ENCODE measurements around the gene MUC13.
"Not testable (repeated sequence)": the region's sequence is repeated elsewhere in the genome, so short reads cannot be mapped to it uniquely, and the experiment has no call there.

Gene MUC13, protein sequence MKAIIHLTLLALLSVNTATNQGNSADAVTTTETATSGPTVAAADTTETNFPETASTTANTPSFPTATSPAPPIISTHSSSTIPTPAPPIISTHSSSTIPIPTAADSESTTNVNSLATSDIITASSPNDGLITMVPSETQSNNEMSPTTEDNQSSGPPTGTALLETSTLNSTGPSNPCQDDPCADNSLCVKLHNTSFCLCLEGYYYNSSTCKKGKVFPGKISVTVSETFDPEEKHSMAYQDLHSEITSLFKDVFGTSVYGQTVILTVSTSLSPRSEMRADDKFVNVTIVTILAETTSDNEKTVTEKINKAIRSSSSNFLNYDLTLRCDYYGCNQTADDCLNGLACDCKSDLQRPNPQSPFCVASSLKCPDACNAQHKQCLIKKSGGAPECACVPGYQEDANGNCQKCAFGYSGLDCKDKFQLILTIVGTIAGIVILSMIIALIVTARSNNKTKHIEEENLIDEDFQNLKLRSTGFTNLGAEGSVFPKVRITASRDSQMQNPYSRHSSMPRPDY

DNA sequence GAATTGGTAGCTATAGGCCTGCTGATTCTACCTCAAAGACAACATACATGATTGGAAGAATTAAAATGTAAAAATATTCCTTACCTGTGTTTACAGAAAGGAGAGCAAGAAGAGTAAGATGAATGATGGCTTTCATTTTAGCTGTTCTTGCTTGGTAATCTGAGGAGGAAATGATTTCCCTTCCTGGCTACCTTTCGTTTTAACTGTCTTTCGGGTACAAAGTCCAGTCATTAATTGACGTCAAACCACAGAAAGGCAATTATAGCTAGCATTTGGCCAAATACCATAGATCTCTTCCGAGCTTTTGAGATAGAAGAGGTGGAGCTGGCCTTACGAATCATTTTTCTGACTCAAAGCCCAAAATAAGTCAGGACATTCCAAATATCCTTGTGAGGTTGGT, at the start of gene MUC13:
Gene MUC13 (minus strand): TSS at position 175 of the 400 bp plus-strand sequence. CDS start 39 bp downstream, at position 136.
- no peak for DNase-seq (ENCODE audit: low read depth in 2 of 2)

DNA sequence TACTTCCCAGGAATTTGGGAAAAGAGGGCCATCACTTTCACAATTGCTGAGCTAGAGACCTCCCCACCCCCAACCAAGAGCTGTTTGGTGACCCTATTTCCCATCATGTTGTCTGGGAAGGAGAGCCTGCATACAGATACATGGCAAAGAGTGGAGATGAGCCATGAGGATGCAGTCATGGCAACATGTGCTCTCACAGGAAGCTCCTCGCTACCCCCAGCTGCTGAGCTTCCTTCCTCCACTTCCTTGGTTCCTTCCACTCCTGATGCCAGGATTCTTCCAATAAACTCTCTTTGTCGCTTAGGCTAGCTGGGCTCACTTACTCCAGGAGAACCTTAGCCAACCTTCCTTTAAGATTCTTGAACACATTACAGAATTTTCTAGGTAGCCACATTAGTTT, 48.3 kb upstream of the MUC13 start:
- no peak for DNase-seq (ENCODE audit: low read depth in 2 of 2)

DNA sequence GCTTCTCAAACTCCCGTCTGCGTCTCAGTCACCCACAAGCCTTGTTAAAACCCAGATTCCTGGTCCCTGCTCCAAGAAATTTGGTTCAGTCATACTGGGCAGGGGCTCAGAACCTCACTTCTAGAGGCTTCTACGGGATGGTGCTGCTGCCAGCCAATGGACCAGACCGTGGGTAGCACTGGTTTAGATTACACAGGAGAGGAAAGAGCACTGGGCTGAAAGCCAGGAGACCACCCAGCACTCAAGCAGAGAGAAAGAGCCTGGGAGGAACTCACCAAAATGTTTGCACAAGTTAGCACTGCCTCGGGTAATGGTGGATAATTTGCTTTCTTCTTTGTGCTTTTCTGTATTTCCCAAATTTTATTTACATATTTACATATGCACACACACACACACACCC, 46.9 kb upstream of the MUC13 start:
- no peak for DNase-seq (ENCODE audit: low read depth in 2 of 2)

DNA sequence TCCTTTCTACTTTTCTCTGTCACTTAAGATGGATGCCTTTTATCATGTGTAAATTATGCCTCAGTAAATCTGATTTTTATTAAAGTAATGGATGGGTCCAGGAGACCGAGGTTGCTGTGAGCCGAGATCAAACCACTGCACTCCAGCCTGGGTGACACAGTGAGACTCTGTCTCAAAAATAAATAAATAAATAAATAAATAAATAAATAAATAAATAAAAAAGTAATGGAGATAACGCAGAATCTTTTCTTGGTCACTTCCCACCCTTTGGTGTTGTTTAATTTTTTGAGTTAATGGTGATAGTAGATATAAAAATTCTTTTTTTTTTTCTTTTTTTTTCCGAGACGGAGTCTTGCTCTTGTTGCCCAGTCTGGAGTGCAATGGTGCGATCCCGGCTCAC, 44.1 kb upstream of the MUC13 start:
- no peak for DNase-seq (ENCODE audit: low read depth in 2 of 2)

DNA sequence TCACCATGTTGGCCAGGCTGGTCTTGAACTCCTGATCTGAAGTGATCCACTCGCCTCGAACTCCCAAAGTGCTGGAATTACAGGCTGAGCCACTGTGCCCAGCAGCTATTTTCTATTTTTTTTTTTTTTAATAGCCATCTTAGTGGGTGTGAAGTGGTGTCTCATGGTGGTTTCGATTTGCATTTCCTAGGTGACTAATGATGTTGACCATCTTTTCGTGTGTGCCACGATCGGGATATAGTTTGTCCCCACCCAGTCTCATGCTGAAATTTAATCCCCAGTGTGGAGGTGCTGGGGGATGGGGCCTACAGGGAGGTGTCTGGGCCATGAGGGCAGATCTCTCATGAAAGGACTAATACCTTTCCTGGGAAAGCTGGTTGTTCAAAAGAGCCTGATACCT, 41.8 kb upstream of the MUC13 start:
- no peak for DNase-seq (ENCODE audit: low read depth in 2 of 2)

DNA sequence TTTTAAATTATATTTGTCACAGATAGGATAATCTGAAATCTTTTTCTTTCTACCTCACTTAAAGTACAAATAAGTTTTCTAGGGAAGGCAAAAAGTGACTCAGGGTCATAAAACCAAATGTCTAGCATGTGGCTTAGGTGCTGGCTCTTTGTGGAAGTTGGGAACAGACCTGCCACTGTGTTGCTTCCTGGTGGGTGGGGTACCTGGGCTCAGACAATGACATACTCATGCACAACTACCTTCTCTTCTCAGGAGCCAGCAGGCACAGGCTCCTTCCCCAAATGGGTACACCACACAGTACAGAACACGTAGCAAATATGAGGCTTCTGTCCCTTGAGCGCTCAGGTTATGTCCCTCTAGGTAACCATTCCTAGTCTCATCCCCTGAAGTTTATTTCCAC, 40.1 kb upstream of the MUC13 start:
- DNase-seq (ENCODE audit: low read depth in 2 of 2), result no peak

DNA sequence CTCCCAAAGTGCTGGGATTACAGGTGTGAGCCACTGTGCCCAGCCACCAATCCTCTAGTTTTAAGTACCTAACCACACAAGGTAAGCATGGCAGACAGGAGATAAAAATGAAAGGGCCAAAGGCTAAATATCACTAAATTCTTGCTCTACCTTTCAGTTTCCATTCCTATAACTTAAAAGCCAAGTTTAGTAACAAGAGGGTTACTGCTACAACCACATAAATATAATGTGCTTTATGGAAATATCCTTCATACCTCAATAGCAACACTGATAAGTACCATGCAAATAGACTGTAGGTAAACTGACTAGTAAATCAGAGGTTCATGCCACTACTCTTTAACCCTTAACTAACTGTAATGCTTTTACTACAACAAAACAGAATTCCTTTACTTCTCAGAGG, 38.7 kb upstream of the MUC13 start:
- DNase-seq (ENCODE audit: low read depth in 2 of 2), result no peak

DNA sequence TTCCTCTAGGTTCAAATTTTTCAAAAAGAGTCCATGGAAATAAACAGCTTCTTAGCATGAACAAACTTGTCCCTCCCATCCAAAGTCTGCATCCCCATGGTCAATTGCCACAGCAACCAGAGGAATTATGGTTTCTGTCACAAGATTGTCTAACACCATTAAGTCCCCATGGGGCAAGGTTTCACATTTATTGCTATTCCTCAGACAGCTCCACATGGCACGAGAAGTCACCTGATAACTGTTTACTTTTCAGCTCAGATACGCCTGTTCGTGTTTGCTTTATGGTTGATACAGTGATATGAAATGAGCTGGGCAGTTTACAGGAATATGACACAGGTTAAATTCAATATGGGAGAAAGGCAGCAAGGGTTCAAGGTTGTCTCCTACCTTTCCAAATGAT, 37.9 kb upstream of the MUC13 start:
- DNase-seq (ENCODE audit: low read depth in 2 of 2), result no peak

DNA sequence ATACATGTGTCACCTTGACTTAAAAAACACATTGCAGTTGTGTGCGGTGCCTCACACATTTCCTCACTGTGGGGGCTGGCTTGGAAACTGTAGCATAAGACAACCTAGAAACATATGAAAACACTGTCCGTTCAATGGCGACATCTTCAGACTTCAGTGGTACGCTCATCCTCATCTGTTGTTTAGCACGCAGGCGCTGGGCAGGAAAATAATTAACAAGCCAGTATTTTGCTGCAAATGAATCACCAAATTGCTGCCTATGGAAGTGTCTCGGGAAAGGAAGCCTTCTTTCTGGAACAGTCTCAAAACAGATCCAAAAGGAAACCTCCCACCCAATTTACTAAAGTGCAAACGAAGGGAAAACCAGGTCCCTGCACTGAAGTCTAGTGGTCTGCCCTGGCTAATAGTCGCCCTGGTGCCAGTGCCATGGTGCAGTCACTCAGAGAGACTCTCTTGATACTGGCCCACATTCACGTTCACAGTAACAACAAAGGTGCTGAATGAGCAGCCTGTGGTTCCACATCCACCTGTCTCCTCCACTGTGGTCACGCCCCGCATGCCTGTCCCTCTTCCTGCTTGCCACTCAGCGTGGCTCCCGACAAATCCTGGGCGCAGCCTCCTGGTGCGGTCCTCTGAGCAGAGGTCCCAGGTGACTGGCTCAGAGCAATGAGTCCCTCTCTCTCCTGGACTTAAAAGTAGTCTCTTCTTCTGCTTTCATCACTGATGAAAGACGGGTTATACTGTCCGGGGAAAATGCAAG, 35.6 kb upstream of the MUC13 start:
- no peak for DNase-seq (ENCODE audit: low read depth in 2 of 2)

DNA sequence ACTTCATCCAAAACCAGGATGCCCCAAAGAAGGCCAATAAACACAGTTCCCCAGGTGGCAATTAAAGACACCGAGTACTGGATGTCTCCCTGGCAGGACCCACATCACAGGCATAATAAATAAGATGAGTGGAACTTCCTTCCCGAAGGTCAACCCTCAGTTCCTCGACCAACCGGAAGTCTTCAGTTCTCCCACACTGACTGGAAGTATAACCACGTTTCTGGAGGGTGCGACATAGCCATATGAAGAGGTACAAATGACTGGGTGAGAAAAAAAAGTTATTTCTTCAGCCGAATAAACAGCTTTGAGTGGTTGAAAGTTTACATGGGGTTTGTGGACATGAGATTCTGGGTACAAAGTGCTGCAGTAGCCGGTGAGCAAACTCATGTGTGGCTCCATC, 34.6 kb upstream of the MUC13 start:
- DNase-seq (ENCODE audit: low read depth in 2 of 2), result no peak

DNA sequence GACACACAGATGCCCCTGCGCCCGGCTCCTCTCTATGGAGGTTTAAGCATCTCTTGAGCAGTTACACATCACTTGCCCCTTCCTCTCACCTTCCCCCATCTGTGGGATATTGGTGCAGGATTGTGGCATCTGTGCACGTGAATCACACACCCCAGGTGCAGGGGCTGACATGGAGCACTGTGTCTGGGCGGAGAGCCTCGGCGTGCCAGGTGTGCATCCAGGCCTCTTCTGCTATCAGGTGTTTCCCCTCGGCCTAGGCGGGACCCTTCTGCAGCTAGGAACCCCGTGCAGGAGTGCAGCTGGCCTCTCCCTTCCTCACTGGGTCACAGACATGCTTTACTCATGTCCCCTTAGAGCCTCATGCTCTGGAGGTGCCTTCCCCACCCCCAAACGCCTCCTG, 33.4 kb upstream of the MUC13 start:
- DNase-seq (ENCODE audit: low read depth in 2 of 2), result no peak

DNA sequence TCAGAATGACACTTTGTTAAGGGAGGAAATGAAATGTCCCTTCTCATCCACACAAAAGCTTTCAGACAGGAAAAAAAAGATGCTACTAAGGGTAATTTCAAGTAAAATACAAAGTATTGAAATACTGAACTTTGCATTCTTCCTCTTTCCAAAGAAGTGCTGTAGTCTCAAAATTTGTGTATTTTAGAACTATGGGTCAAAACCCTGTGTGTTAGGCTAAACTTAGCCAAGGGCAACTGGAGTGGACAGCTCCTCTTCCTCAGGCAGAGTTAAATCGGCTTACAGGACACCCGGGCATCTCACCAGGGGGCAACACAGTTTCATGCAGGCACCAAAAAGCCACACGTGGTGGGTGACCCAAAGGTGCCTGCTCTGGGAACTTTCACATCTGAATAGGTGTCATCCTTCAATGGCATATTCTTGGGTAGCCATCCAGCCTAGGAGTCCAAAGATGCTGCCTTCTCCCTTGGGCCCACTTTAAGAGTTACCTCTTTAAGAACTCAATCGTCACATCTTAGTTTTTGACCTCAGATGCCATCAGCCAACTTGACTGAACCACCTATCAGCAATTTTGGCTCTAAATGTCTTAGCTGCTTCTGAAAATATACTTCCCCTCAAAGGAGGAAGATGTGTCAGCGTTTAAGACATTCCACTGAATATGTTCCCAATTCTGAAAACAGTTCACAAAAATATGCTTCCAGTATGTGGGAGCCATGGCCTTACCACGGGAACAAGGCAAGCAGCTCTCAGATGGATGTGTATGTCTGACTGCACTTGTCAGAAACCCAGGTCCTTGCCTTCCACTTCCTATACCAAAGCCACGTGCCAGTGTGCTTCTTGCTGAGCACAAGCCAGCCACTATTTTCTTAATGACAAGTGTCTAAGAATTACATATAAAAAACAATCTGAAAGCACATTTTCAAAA, 32.2 kb upstream of the MUC13 start:
- DNase-seq (ENCODE audit: low read depth in 2 of 2), result no peak

DNA sequence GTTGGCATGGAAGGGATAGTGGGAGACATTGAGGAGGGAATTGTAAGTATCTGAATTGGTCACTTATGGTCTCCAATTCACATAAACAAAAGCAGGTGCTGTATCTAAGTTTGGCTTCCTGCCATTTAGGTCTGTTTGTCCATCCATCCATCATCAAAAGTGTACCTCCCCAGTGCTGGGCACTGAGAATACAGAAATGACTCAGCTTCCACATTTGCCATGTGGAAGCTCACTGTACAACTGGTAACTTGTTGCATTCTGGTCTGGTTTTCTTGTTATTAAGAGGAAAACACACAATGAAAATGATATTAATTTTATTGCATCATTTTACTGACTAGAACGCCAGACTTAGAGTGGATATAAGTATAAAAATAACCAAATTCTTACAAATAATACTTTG, 30.9 kb upstream of the MUC13 start:
- no peak for DNase-seq (ENCODE audit: low read depth in 2 of 2)

DNA sequence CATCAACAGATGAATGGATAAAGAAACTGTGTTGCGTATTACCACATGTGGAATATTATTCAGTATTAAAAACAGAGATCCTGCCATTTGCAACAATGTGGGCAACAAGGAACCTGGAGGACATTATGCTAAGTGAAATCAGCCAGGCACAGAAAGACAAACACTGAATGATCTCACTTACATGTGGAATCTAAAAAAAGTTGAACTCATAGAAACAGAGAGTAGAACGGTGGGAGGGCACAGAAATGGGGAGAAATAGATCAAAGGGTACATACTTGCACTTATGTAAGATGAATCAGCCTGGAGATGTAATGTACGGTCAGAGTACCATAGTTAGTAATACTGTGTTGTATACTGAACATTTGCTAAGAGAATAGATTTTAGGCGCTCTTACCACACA, 29.8 kb upstream of the MUC13 start:
- DNase-seq (ENCODE audit: low read depth in 2 of 2), result no peak

DNA sequence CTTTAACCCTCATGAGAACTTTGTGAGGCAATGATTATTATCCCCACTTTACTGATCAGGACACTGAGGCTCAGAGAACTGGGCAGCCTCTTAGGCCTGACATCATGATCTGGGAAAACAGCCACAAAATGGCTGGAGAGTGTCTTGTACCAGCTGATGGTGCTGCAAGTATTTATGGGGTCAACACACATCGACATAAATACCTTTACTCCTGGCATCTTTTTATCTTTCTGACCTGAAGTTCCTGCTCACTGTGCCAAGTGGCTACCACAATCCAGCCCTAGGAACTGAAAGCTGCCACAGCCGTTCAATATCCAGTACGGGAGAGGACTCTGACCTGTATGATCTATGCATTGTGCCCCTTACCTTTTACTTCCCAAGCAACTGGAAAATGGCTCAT, 29.2 kb upstream of the MUC13 start:
- no peak for DNase-seq (ENCODE audit: low read depth in 2 of 2)

DNA sequence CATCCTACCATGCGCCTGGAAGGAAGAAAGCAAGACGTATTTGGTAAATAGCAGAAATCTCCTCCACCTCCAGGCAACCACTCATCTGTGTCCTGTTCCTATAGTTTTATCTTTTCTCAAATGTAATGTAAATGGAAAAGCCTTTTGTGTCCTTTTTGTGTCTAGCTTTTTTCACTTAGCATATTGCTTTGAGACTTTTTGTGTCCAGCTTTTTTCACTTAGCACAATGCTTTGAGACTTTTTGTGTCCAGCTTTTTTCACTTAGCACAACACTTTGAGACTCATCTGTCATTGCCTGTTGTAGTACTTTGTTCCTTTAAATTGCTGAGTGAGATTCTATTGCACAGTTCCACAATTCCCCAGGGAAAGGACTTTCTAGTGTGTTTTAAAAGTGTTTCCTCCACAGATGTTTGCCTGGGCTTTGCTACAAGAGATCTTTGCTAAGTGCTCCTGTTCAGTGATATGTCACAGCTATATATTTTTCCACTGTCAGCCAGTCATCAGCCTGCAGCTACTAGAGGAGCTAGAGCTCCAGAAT, 27.9 kb upstream of the MUC13 start:
- no peak for DNase-seq (ENCODE audit: low read depth in 2 of 2)

DNA sequence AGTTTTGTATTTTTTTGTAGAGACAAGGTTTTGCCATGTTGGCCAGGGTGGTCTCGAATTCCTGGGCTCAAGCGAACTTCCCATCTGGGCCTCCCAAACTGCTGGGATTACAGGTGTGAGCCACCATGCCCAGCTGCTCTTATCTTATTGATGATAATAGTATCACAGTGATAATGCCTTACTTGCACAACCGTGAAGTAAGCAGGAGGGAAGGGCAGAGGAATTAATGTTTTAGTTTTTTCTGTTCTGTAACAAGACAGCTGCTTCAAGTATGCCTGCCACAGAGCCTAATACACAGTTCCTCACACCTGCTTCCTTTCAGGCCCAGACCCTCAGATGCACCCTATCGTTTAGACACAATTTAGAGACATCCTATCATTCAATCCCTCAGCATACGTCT, 26.1 kb upstream of the MUC13 start:
- DNase-seq (ENCODE audit: low read depth in 2 of 2), result no peak

DNA sequence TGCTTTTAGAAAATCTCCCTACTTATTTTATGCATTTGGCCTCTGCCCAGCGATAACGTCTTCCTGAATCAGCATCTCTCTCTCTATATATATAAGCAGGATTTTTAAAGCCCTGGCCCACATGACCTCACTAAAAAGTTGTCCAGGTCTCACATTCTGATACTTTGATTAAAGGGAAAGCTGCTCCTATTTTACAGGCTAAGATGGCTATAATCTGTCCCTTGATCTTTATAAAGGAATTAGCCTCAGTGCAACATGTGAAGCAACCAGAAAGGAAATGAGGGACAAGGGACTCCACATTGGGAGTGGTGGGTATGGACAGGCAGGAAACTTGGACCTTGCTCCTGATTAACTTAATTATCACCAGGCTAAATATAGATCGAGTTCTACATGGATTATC, 25.6 kb upstream of the MUC13 start:
- DNase-seq (ENCODE audit: low read depth in 2 of 2), result no peak

DNA sequence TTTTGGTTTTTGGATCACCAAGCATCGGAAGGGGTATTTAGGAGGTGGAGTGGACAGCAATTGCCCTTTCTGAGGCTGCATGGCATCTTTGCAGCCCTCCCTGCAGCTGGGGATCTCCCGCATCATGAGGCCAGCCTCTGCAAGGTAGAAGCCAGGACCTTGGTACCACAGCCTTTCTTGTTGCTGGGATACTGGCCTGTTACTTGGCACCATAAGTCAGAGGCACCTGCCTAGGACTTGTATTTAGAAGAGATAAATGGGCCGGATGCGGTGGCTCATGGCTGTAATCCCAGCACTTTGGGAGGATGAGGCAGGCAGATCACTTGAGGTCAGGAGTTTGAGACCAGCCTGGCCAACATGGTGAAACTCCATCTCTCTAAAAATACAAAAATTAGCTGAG, 23.4 kb upstream of the MUC13 start:
- not testable (repeated sequence) for DNase-seq (ENCODE audit: low read depth in 2 of 2)

DNA sequence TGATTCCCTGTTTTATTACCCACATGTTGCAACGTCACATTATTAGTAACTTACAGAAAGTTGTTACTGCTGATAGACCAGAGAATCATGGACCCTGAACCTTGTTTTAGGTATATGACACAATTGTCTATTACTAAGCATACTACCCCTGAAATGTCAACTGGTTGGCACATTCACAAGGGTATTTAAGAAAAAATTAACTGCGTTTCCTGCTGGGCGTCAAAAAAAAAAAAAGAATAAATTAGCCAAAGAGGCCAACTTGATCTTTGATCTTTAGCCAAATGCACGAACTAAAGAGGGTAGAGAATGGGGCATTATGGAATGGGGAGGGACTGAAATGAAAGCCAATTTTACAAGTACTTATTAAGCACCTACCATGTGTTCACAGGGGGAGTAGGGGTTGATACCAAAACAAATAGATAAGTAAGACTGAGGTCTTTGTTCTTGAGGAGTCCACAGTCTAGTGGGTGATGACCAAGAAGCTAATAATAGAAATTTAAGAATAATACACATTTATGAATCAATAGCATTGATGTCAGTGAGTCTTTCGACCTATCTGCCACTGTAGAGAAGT, 17.8 kb upstream of the MUC13 start:
- no peak for DNase-seq (ENCODE audit: low read depth in 2 of 2)

DNA sequence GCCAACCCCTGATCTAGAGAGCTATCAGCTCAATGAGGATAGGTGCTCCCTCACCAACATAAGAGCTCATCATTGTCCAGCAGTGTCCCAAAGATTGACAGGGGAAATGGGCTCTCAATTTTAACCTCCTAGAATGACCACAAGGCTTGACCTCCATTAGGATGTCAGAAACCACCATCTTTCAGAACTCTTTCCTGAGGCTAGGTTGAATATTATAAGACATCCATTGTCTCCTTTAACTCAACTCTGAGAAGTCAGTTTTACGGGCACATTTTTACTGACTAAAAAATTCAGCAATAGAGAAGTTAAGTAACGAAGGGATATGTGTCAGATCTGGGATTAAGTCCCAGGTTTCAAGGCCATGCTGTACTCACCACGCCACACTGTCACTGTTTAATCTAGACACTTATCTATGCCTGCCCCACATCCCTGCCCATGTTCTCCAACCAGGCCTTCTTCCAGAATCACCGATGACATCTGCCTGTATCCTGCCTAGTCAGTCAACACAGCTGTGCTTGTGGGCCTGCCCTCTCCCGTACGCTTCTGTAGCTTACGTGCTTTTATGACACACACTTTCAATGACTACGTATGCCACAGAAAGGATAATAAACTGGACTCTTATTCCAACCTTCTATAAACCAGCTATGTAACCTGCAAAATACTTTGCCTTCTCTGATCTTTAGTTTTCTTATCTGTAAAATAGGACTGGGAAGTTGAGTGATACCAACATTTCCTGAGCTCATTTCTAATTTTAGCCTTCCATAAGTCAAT, 17.1 kb upstream of the MUC13 start:
- DNase-seq (ENCODE audit: low read depth in 2 of 2), result no peak

Data from stimulated activated CD4-positive, alpha-beta T cell treated with anti-CD3 and anti-CD28 coated beads, Interleukin-1b, Interleukin-23, amount 100 ng/mL, for 4 hours (primary cell).